Stimulated activated CD4-positive, alpha-beta T cell treated with anti-CD3 and anti-CD28 coated beads, Interleukin-12 subunit alpha, Interleukin-12 subunit beta, amount 100 ng/mL, for 24 hours (primary cell): Measurements from ENCODE around the gene MUC13.
A peak's percentile ranks its signal among the peaks of the same experiment; 100 is the strongest.

Experiments
- DNase-seq, 2 experiments: peaks; one replicate each; pipeline ENCODE4 v3.0.0-alpha.2; 2020; ENCODE audit warnings: low read depth in 2 of 2

Gene MUC13

GRCh38 chr3:124950026-124950425 is 15.5 kb upstream of the MUC13 start:
- no peak for DNase-seq

- no peak for DNase-seq
These were observed 8.1 kb upstream of the MUC13 start for GRCh38 chr3:124942613-124943012.

GRCh38 chr3:124941771-124942170 is 7.2 kb upstream of the MUC13 start:
- DNase-seq = no peak

DNA sequence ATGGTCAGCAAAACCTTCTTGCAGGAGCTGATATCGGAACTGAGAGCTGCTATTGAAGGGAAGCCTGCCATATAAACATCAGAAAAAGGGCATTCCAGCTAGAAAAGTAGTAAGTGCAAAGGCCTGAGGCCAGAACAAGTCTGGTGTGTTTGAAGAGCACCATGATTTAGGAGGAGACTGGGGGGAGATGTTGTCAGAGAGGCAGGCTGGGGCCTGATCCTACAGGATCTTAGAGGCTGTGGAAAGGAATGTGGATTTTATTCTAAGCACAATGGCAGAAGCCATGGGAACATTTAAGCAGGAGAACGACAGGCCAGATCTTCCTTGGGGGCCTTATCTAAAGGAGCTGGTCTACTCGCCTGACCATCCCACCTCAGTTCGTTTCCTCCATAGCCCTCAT is 5.1 kb upstream of the MUC13 start:
- no peak for DNase-seq

- no peak for DNase-seq
These were observed 4.3 kb upstream of the MUC13 start for GRCh38 chr3:124938896-124939295.

- no peak for DNase-seq
These were observed 2.5 kb upstream of the MUC13 start for GRCh38 chr3:124937049-124937448.

GRCh38 chr3:124935794-124936542 is 1.4 kb upstream of the MUC13 start:
- DNase-seq = no peak

DNA sequence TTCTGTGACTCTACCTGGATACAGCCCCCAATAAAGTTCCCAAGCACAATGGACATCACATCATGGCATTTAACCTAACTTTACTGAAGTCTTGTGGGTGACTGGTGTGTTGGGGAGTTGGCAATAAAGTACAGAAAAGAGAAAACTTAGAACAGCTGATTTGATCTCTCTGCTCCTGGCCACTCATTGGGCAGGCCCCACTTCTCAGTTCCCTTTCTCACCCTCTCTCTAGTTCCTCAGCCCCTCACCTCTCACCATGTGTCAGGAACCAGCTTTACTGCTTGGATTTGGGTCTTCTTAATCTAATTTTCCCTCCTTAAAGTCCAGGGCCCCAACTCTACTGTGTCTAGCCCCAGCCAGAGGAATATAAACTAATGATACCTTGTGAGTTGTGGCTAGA is 713 bp upstream of the MUC13 start:
- no peak for DNase-seq

DNA sequence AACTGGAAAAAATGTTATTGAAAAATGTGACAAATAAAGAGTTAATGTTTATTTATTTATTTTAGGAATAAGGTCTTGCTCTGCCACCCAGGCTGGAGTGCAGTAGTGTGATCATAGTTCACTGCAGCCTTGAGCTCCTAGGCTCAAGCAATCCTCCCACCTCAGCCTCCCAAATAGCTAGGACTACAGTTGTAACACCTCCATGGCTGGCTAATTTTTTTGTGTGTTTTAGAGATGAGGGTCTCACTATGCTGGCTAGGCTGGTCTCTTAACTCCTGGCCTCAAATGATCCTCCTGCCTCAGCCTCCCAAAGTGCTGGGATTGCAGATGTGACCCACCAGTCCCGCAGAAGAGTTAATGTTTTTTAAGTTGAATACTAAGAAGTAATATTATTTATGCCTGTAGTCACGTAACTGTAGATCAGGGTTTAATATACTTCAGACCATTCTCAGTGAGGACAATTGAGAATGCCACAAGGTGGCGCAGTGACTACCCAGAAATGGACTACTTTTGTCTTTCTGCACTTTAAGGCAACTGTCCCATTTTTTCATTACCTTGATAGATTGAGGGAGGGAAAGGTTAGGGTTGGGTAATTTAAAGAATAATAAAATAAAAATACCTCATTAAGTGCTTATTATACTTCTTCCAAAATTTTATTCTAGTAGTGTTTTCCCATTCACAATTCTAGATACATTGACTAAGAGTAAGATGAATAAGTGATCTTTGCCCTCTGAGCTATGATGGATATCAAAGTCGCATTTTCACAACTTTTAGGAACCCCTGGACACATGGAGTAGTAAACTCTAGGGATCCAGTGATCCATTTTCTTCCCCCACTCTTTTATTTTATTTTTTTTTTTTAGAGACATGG is 6.0 kb downstream of the MUC13 start:
- DNase-seq = peak; percentile 21 to 51

DNA sequence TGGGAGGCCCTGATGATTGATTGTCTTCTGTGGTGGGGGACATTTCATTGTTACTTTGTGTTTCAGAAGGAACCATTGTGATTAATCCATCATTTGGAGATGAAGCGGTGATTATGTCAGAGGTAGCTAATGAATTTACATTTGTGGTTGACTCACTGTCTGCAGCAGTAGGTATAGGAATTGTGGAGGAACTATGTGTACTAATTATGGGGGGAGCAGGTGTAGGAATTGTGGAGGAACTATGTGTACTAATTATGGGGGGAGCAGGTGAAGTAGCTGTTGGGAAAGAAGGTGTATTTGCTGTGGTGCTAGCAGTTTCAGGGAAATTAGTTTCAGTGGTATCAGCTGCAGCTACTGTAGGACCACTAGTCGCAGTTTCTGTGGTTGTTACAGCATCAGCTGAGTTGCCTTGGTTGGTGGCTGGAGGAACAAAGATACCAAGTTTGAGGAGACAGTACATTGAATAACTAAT is 6.9 kb downstream of the MUC13 start:
- no peak for DNase-seq

DNA sequence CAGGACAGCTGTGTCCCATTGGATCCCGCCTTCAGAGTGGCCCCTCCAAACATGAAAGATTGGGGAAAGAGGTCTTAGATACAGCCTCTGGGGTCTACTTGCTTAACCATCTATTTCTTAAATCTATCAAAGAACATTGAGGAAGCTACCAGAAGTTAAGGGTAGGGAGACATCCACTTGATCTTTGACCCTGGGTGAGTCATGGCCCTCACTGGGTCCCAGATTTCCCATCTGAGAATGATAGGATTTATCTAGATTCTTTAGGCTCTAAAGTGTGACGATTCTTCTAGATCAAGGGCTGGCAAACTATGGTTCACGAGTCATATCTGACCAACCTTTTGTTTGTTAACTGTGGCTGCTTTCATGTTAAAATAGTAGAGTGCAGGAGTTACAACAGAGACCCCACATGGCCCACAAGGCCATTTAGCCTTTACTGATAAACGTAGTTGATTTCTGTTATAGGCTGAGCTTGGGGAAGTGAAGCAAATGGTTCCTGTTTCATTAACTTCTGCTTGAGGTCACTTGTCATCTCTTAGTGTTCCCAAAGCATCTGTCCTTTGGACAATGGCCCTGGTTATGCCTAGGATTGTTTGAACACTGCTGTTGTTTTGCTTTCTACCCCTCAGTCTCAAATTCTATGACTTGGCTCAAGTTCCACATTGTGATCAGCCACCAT is 8.0 kb downstream of the MUC13 start:
- no peak for DNase-seq

GRCh38 chr3:124924741-124925140 is 9.8 kb downstream of the MUC13 start:
- no peak for DNase-seq

GRCh38 chr3:124923833-124924232 is 10.7 kb downstream of the MUC13 start:
- no peak for DNase-seq

- no peak for DNase-seq
These were observed 13.8 kb downstream of the MUC13 start for GRCh38 chr3:124920718-124921117.

GRCh38 chr3:124919756-124920155 is 14.8 kb downstream of the MUC13 start:
- DNase-seq = no peak

DNA sequence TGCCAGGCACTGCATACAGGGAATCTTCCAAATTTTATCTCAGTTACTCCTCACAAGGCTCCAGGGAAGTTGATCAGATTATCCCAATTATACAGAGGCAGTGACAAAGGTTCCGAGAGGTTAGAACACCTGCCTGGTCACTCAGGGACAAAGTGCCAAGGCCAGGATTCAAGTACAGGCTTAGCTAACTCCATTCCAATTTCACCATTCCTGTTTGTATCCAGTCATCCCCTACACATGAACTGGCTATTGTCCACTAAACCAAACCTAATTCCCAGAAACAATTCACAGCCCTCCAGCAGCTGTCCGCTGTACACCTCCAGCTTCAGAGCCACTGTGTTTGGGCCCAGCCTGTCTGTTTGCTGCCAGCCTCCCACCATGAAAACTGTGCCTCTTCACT is 16.0 kb downstream of the MUC13 start:
- DNase-seq = no peak

GRCh38 chr3:124916837-124917409 is 17.6 kb downstream of the MUC13 start:
- DNase-seq = no peak

DNA sequence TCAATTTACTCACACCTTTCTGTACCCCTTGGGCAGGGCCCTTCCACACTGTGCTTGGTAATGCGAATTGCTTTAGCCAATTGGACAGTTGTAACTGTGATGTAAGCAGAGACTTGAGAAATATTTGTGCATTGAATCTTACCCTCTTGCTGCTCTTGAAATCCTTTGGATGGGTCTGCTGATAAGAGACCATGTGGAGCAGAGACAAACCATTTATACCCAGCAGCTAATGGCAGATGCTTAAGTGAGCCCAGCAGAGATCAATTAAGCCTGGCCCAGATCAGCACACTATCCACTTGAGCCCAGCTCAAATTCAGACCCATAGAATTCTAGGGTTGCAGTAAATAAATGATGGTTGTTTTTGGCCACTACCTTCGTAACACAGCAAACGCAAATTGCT is 19.3 kb downstream of the MUC13 start:
- DNase-seq = no peak

DNA sequence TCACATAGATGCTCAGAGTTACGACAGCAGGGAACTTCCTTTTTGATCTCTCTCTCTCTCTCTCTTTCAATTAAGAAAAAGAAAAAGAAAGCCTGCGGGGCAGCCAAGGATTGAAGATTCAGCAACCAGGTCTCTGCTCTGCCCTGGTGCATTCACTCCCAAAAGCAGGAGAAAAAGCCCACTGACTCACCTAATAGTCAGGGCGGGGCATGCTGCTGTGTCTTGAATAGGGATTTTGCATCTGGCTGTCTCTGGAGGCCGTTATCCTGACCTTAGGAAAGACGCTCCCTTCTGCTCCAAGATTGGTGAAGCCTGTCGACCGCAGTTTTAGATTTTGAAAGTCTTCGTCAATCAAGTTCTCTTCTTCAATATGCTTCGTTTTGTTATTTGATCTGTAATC is 26.6 kb downstream of the MUC13 start:
- DNase-seq = no peak

GRCh38 chr3:124904835-124905492 is 29.6 kb downstream of the MUC13 start:
- no peak for DNase-seq
